ENCODE data around the gene BHLHA15. TPM values are rescaled to one million over a fixed set of nuclear protein-coding genes. Genes with fewer than 3 reads are reported as not detected.

Gene BHLHA15
- total and polyA plus RNA-seq, 9 of the 15 experiments (the other 6 are each of a cell fraction or from before 2014, with no cell fraction given) = 0.22 to 2.0 (median 1.1) TPM; not detected in 4

GRCh38 chr7:98203261-98203963 is 7.8 kb upstream of the BHLHA15 start:
- Histone ChIP-seq H4K20me1 (replicated peaks; ENCODE audit: control insufficient read depth, insufficient read depth, low read length) (no peaks in the 10 kb centered on the region), H3K36me3 (ENCODE audit: control insufficient read depth, insufficient read depth, low read length) (peaks cover 38% of the 10 kb centered on the region; the same call in 1 of the 3 replicates), H3K27me3 (ENCODE audit: control insufficient read depth in 2 of 2, insufficient read depth in 2 of 2, low read length in 2 of 2) (no peaks in the 10 kb centered on the region), H2AFZ (ENCODE audit: low read depth, low read length) (no peak overlapping the region), H3K4me3 (no peak overlapping the region), H3K9ac (ENCODE audit: insufficient read depth in 1 of 2, low read depth in 2 of 2, low read length in 2 of 2) (peak overlapping the region in 1 of 2 experiments; percentile 2; a peak in 1 of 4 replicates), H3K4me2 (ENCODE audit: insufficient read depth, low read length) (no peak overlapping the region), H3K9me1 (ENCODE audit: control insufficient read depth, insufficient read depth, low read length) (no peaks in the 10 kb centered on the region), H3K27ac (ENCODE audit: extremely low read depth, low read depth, low read length) (no peak overlapping the region), H3K9me3 (replicated peaks; ENCODE audit: control insufficient read depth, insufficient read depth, low read depth, low read length) (no peaks in the 10 kb centered on the region), H3K79me2 (ENCODE audit: control insufficient read depth, insufficient read depth, low read length) (no peaks in the 10 kb centered on the region), H3K4me1 (replicated peaks in 1 of 2; ENCODE audit: control insufficient read depth in 2 of 2, insufficient read depth in 2 of 2, low read length in 2 of 2) (peaks cover 0 to 23% of the 10 kb centered on the region in 2 experiments; a peak in 2 of 5 replicates)
- ChIA-PET POLR2A (no interaction called here), CTCF (ENCODE audit: low intra/inter-chr PET ratio) (no interaction called here)
- intact Hi-C loops (cut with micrococcal nuclease) = no loop called here
- ATAC-seq (no peak), DNase-seq (ENCODE audit: extremely low read depth in 1 of 4, low spot score in 3 of 4) (no peak), FAIRE-seq (no peak)
- in situ Hi-C loops (cut with MboI) = no loop called here
- BruUV-seq (replicated peaks) = no TSS peak
- no peak for TF ChIP-seq HMG20B (CRISPR knock-in tag; IDR thresholded peaks at IDR 0.05)
- 93% methylated on average over 23 of the region's 28 CpGs for WGBS (ENCODE audit: insufficient coverage, low coverage, missing lambda C conversion rate)

GRCh38 chr7:98203964-98204605 is 7.2 kb upstream of the BHLHA15 start:
- peaks cover 0 to 23% of the 10 kb centered on the region in 2 experiments; a peak in 2 of 5 replicates for H3K4me1 ChIP-seq (replicated peaks in 1 of 2; ENCODE audit: control insufficient read depth in 2 of 2, insufficient read depth in 2 of 2, low read length in 2 of 2)
- H3K9me3 ChIP-seq (replicated peaks; ENCODE audit: control insufficient read depth, insufficient read depth, low read depth, low read length) = no peaks in the 10 kb centered on the region
- POLR2A ChIA-PET = no interaction called here
- no peak overlapping the region for H3K4me3 ChIP-seq
- DNase-seq (ENCODE audit: extremely low read depth in 1 of 4, low spot score in 3 of 4) (no peak), ATAC-seq (no peak), FAIRE-seq (no peak)
- WGBS (ENCODE audit: insufficient coverage, low coverage, missing lambda C conversion rate) = 89% methylated on average over 14 of the region's 18 CpGs
- in situ Hi-C loops (cut with MboI) (no loop called here), intact Hi-C loops (cut with micrococcal nuclease) (no loop called here)
- BruUV-seq (replicated peaks) = no TSS peak
- no peaks in the 10 kb centered on the region for H4K20me1 ChIP-seq (replicated peaks; ENCODE audit: control insufficient read depth, insufficient read depth, low read length)
- no peak overlapping the region for H2AFZ ChIP-seq (ENCODE audit: low read depth, low read length)
- no peaks in the 10 kb centered on the region for H3K27me3 ChIP-seq (ENCODE audit: control insufficient read depth in 2 of 2, insufficient read depth in 2 of 2, low read length in 2 of 2)
- no peak overlapping the region for H3K9ac ChIP-seq (ENCODE audit: insufficient read depth in 1 of 2, low read depth in 2 of 2, low read length in 2 of 2)
- peaks cover 42% of the 10 kb centered on the region; the same call in 1 of the 3 replicates for H3K36me3 ChIP-seq (ENCODE audit: control insufficient read depth, insufficient read depth, low read length)
- no peaks in the 10 kb centered on the region for H3K79me2 ChIP-seq (ENCODE audit: control insufficient read depth, insufficient read depth, low read length)
- no peaks in the 10 kb centered on the region for H3K9me1 ChIP-seq (ENCODE audit: control insufficient read depth, insufficient read depth, low read length)
- CTCF ChIA-PET (ENCODE audit: low intra/inter-chr PET ratio) = no interaction called here
- no peak overlapping the region for H3K27ac ChIP-seq (ENCODE audit: extremely low read depth, low read depth, low read length)
- no peak overlapping the region for H3K4me2 ChIP-seq (ENCODE audit: insufficient read depth, low read length)
- TF ChIP-seq REST (IDR thresholded peaks at IDR 0.05; ENCODE audit: borderline replicate concordance) (no peak), REST (CRISPR knock-in tag; IDR thresholded peaks at IDR 0.05; ENCODE audit: low read depth) (no peak)

Data from K562 (cell line).